IMR-90 (cell line): Measurements from ENCODE around the gene POLD4.

Experiments used
- CHD1 ChIP-seq: IDR thresholded peaks from 2 replicates; pipeline ENCODE4 v1.6.1; 2012; ENCODE audit warnings: low read depth, low read length, improper control_type of control experiment
- MAZ ChIP-seq: IDR thresholded peaks from 2 replicates; pipeline ENCODE4 v1.6.1; 2012; ENCODE audit warnings: low read depth, mild to moderate bottlenecking, low read length, improper control_type of control experiment, moderate library complexity, borderline replicate concordance
- MXI1 ChIP-seq: IDR thresholded peaks from 2 replicates; pipeline ENCODE4 v1.6.1; 2012; ENCODE audit warnings: low read depth, mild to moderate bottlenecking, low read length, moderate library complexity, borderline replicate concordance
- POLR2A ChIP-seq: IDR thresholded peaks from 2 replicates; pipeline ENCODE4 v1.6.1; 2012; ENCODE audit warnings: mild to moderate bottlenecking, low read depth, low read length
- RFX5 ChIP-seq: IDR thresholded peaks from 2 replicates; pipeline ENCODE4 v1.8.0; 2012; ENCODE audit warnings: low read depth, mild to moderate bottlenecking, low read length, moderate library complexity
- TF ChIP-seq, protein P1 (sequence below): conservative IDR thresholded peaks from 2 replicates; pipeline ENCODE4 v1.5.1; 2012; ENCODE audit warnings: mild to moderate bottlenecking, low read depth, low read length, improper control_type of control experiment
- TF ChIP-seq, protein P2 (sequence below): fragments of 150-350 bp; IDR thresholded peaks from 2 replicates; pipeline ENCODE4 v1.6.1; 2017; ENCODE audit warnings: mild to moderate bottlenecking, antibody characterized with exemption, low read length, low read depth

DNA sequence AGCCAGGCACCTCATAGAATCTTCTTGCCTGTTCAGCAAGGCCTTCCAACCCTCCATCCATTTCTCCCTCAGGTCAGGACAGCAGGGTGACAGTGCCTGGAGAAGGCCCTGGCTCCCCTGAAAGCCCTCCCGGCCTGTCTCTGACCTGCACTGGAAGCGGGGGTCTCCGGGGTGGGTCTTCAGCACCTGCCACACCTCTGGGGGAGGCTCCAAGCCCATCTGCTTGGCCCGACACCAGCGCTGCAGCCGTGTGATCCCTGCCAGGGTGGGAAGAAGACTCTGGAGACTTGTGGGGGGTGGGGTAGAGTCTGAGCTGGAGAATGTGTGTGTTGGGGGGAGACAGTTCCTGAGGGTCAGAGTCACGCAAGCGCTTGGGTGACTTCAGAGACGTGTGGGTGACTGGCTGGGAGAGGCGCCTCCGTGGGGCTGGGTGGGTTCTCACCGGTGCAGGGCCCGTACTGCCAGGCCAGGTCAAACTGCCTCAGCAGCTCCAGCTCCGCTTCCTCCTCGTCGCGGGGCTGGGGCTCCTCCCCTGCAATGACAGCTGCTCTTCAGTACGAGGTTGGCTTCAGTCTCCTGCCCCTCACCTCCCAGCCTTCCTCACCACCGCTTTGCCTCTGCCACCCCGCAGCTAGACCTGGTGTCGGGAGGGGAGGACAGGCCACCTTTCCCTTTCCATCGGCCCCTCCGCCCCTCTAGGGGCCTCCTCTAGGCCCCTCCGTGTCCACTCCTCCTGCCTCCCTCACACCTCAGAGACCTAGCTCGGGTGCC lies 615 bp downstream of the POLD4 start:
- TF ChIP-seq RFX5 (no peak), MXI1 (no peak), MAZ (no peak), POLR2A (peak; percentile 79), CHD1 (no peak)
- TF ChIP-seq, protein P1, sequence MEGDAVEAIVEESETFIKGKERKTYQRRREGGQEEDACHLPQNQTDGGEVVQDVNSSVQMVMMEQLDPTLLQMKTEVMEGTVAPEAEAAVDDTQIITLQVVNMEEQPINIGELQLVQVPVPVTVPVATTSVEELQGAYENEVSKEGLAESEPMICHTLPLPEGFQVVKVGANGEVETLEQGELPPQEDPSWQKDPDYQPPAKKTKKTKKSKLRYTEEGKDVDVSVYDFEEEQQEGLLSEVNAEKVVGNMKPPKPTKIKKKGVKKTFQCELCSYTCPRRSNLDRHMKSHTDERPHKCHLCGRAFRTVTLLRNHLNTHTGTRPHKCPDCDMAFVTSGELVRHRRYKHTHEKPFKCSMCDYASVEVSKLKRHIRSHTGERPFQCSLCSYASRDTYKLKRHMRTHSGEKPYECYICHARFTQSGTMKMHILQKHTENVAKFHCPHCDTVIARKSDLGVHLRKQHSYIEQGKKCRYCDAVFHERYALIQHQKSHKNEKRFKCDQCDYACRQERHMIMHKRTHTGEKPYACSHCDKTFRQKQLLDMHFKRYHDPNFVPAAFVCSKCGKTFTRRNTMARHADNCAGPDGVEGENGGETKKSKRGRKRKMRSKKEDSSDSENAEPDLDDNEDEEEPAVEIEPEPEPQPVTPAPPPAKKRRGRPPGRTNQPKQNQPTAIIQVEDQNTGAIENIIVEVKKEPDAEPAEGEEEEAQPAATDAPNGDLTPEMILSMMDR, result no peak
- TF ChIP-seq, protein P2, sequence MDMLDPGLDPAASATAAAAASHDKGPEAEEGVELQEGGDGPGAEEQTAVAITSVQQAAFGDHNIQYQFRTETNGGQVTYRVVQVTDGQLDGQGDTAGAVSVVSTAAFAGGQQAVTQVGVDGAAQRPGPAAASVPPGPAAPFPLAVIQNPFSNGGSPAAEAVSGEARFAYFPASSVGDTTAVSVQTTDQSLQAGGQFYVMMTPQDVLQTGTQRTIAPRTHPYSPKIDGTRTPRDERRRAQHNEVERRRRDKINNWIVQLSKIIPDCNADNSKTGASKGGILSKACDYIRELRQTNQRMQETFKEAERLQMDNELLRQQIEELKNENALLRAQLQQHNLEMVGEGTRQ, result no peak
